ENCODE data around the gene PIP5KL1. TPM values are rescaled to one million over a fixed set of nuclear protein-coding genes. Genes with fewer than 3 reads are reported as not detected.
"Not testable (repeated sequence)": the region's sequence is repeated elsewhere in the genome, so short reads cannot be mapped to it uniquely, and the experiment has no call there.

Gene PIP5KL1
- total RNA-seq, 1 donor from 2014 or later, result 3.4 TPM

DNA sequence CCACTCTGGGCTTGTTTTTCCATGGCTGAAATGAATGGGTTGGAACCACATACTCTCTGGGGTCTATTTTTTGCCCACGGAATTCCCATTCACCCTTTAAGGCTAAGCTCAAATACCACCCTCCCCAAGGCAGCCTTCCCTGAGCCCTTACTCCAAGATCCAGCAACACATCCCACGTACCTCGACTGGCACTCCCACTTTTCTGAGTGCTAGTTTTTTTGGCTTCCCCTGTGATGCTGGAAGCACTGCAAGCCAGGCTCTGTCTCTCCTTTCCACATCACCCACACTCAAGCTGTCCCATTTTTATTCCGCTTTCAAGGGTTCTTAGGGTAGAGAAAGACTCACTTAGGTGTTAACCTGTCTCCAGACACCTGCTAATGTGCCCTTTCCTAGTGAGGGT is 37.2 kb downstream of the PIP5KL1 start:
- DNase-seq (ENCODE audit: low spot score), result no peak
- Mint-ChIP-seq H3K27ac (no peak overlapping the region), H3K4me1 (ENCODE audit: low read depth) (peaks cover 11% of the 10 kb centered on the region), H3K36me3 (ENCODE audit: low read depth) (peaks cover 83% of the 10 kb centered on the region), H3K27me3 (ENCODE audit: low read depth) (no peaks in the 10 kb centered on the region), H3K4me3 (ENCODE audit: low read depth) (no peak overlapping the region), H3K9me3 (peaks cover 37% of the 10 kb centered on the region)
- intact Hi-C loops (cut with micrococcal nuclease), result no loop called here

GRCh38 chr9:127892831-127893230 is 37.7 kb downstream of the PIP5KL1 start:
- Mint-ChIP-seq H3K4me1 (ENCODE audit: low read depth) (peaks cover 9% of the 10 kb centered on the region), H3K36me3 (ENCODE audit: low read depth) (peaks cover 82% of the 10 kb centered on the region), H3K27ac (no peak overlapping the region), H3K4me3 (ENCODE audit: low read depth) (no peak overlapping the region), H3K9me3 (peaks cover 37% of the 10 kb centered on the region), H3K27me3 (ENCODE audit: low read depth) (no peaks in the 10 kb centered on the region)
- intact Hi-C loops (cut with micrococcal nuclease), result no loop called here
- no peak for DNase-seq (ENCODE audit: low spot score)

GRCh38 chr9:127890053-127890452 is 40.5 kb downstream of the PIP5KL1 start:
- Mint-ChIP-seq H3K27me3 (ENCODE audit: low read depth) (no peaks in the 10 kb centered on the region), H3K27ac (no peak overlapping the region), H3K4me1 (ENCODE audit: low read depth) (peaks cover 6% of the 10 kb centered on the region), H3K9me3 (peaks cover 27% of the 10 kb centered on the region), H3K4me3 (ENCODE audit: low read depth) (no peak overlapping the region), H3K36me3 (ENCODE audit: low read depth) (peaks cover 70% of the 10 kb centered on the region)
- DNase-seq (ENCODE audit: low spot score), result no peak
- intact Hi-C loops (cut with micrococcal nuclease), result no loop called here

DNA sequence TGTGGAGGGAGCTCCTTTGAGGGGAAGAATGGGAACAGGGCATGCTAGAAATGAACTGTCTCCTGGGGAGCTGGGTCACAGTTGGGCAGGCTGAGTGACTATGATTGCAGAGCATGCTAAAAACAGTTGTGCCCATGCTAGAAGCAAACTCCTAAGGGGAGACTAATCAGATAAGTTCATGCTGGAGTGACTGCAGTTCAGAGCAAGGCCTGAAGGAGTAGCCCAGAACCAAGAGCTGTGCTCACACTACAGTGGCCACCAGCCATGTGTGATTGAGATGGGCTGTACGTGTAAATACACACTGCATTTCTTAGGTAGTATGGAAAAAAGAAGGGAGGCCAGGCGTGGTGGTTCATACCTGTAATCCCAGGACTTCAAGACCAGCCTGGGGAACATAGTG is 42.8 kb downstream of the PIP5KL1 start:
- Mint-ChIP-seq H3K4me3 (ENCODE audit: low read depth) (no peak overlapping the region), H3K9me3 (peaks cover 7% of the 10 kb centered on the region), H3K4me1 (ENCODE audit: low read depth) (peaks cover 6% of the 10 kb centered on the region), H3K27ac (no peak overlapping the region), H3K27me3 (ENCODE audit: low read depth) (no peaks in the 10 kb centered on the region), H3K36me3 (ENCODE audit: low read depth) (peaks cover 62% of the 10 kb centered on the region)
- intact Hi-C loops (cut with micrococcal nuclease), result no loop called here
- no peak for DNase-seq (ENCODE audit: low spot score)

DNA sequence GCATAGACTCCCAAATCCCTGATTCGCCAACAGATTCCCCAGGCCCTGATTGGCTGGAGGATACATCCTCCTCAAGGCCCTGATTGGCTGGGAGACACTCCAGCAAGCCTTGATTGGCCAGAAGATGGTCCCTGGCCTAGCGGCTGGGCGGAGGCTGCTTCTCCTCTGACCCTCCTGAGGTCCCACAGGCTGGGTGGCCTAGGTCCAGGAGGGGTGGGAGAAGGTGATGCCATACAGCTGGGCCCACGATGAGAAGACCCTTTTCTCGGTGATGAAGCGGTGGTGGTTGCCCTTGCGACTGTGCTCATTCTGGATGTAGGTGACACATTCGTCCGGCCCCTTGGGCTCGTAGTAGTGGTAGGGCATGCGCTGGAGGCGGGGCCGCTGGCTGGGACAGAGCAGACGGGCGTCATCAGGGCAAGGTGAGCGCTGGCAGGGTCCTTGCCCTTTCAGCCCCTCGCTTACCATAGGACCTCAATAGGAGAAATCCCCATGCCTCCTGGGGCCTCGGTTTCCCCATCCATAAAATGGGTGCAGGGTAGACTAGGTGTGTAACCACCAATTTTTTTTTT is 44.1 kb downstream of the PIP5KL1 start:
- Mint-ChIP-seq H3K4me3 (ENCODE audit: low read depth) (no peak overlapping the region), H3K36me3 (ENCODE audit: low read depth) (peaks cover 52% of the 10 kb centered on the region), H3K4me1 (ENCODE audit: low read depth) (peaks cover 2% of the 10 kb centered on the region), H3K27ac (no peak overlapping the region), H3K9me3 (no peaks in the 10 kb centered on the region), H3K27me3 (ENCODE audit: low read depth) (no peaks in the 10 kb centered on the region)
- intact Hi-C loops (cut with micrococcal nuclease), result no loop called here
- no peak for DNase-seq (ENCODE audit: low spot score)

GRCh38 chr9:127885508-127886281 is 44.9 kb downstream of the PIP5KL1 start:
- no peak for DNase-seq (ENCODE audit: low spot score)
- Mint-ChIP-seq H3K27me3 (ENCODE audit: low read depth) (no peaks in the 10 kb centered on the region), H3K4me3 (ENCODE audit: low read depth) (no peak overlapping the region), H3K4me1 (ENCODE audit: low read depth) (no peaks in the 10 kb centered on the region), H3K9me3 (no peaks in the 10 kb centered on the region), H3K27ac (no peak overlapping the region), H3K36me3 (ENCODE audit: low read depth) (peaks cover 48% of the 10 kb centered on the region)
- intact Hi-C loops (cut with micrococcal nuclease), result no loop called here

GRCh38 chr9:127884976-127885490 is 45.5 kb downstream of the PIP5KL1 start:
- Mint-ChIP-seq H3K27ac (no peak overlapping the region), H3K36me3 (ENCODE audit: low read depth) (peaks cover 42% of the 10 kb centered on the region), H3K4me3 (ENCODE audit: low read depth) (no peak overlapping the region), H3K27me3 (ENCODE audit: low read depth) (no peaks in the 10 kb centered on the region), H3K4me1 (ENCODE audit: low read depth) (no peaks in the 10 kb centered on the region), H3K9me3 (no peaks in the 10 kb centered on the region)
- intact Hi-C loops (cut with micrococcal nuclease), result no loop called here
- no peak for DNase-seq (ENCODE audit: low spot score)

DNA sequence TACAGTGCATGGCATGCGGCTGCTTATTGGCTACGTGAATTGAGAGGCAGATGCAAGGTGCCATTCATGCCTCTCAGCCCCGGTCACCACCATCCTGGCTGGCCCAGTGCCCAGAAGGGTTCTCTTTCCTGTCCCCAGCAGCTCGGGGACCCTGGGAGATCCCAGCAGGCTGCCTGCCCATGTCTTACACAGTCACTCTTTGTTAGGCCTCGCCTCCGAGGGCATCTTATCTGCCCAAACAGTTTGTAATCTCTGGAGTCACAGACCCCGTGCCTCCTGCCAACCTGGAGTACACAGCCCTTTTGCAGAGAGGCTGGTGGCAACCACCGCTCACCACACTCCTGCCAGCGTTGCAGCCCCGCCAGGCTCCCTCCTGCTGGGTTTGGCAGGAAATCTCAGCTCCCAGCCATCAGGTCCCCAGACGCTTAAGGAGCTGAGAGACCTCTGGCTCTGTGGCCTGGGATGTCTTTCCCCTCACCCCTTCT is 46.1 kb downstream of the PIP5KL1 start:
- Mint-ChIP-seq H3K4me3 (ENCODE audit: low read depth) (no peak overlapping the region), H3K27ac (no peak overlapping the region), H3K4me1 (ENCODE audit: low read depth) (no peaks in the 10 kb centered on the region), H3K36me3 (ENCODE audit: low read depth) (peaks cover 39% of the 10 kb centered on the region), H3K9me3 (no peaks in the 10 kb centered on the region), H3K27me3 (ENCODE audit: low read depth) (no peaks in the 10 kb centered on the region)
- DNase-seq (ENCODE audit: low spot score), result no peak
- intact Hi-C loops (cut with micrococcal nuclease), result no loop called here

DNA sequence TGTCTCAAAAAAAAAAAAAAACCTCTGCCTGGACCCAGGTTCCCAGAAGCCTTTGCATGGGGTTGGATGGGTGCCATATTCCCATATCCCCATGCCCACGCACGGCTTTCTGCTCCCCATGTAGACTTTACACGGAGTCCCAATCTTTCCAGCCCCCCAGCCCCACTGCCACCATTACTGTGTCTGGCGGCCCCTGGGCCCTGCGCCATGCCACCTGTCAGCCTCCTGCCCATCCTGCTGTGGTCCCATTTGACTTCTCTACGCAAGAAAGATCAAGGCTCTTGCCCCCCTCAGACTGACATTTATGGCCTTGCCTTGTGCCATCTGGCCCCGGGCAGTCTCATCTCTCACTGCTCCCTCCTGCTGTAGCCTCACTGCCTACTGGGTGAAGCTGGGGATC is 46.6 kb downstream of the PIP5KL1 start:
- Mint-ChIP-seq H3K36me3 (ENCODE audit: low read depth) (peaks cover 39% of the 10 kb centered on the region), H3K27me3 (ENCODE audit: low read depth) (no peaks in the 10 kb centered on the region), H3K4me3 (ENCODE audit: low read depth) (no peak overlapping the region), H3K9me3 (no peaks in the 10 kb centered on the region), H3K4me1 (ENCODE audit: low read depth) (no peaks in the 10 kb centered on the region), H3K27ac (no peak overlapping the region)
- intact Hi-C loops (cut with micrococcal nuclease), result no loop called here
- DNase-seq (ENCODE audit: low spot score), result no peak

DNA sequence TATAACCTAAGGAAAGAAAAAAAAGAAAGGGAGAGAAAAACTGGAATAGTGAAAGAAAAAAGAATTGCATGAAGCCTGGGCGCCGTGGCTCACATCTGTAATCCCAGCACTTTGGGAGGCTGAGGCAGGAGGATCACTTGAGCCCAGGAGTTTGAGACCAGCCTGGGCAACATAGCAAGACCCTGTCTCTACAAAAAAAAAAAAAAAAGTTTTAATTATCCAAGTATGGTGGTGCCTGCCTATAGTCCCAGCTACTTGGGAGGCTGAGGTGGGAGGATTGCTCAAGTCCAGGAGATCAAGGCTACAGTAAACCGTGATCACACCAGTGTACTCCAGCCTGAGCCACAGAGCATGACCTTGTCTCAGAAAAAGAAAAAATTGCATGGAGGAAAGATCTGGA is 48.9 kb downstream of the PIP5KL1 start:
- H3K4me3 Mint-ChIP-seq (ENCODE audit: low read depth); H3K27ac Mint-ChIP-seq; H3K9me3 Mint-ChIP-seq; intact Hi-C loops (cut with micrococcal nuclease); DNase-seq (ENCODE audit: low spot score); H3K4me1 Mint-ChIP-seq (ENCODE audit: low read depth); H3K27me3 Mint-ChIP-seq (ENCODE audit: low read depth): not testable (repeated sequence)
- peaks cover 27% of the 10 kb centered on the region for H3K36me3 Mint-ChIP-seq (ENCODE audit: low read depth)

DNA sequence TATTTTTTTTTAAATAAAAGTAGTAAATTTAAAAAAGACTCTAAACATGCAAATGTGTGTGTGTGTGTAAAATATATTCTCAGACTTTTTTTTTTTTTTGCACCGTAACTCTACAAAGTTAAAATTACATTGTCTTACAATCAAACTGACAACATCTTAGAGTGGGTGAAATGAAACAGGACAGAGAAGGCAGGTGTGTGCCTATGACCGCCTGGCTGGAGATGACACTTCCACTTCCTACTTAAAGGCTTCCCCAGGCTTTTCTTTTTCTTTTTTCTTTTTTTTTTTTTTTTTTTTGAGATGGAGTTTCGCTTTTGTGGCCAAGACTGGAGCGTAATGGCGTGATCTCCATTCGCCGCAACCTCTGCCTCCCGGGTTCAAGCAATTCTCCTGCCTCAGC is 50.4 kb downstream of the PIP5KL1 start:
- no peaks in the 10 kb centered on the region for H3K4me1 Mint-ChIP-seq (ENCODE audit: low read depth)
- H3K27me3 Mint-ChIP-seq (ENCODE audit: low read depth), result peaks cover 2% of the 10 kb centered on the region
- H3K4me3 Mint-ChIP-seq (ENCODE audit: low read depth), result no peak overlapping the region
- H3K27ac Mint-ChIP-seq, result no peak overlapping the region
- H3K36me3 Mint-ChIP-seq (ENCODE audit: low read depth), result peaks cover 20% of the 10 kb centered on the region
- DNase-seq (ENCODE audit: low spot score), result no peak
- intact Hi-C loops (cut with micrococcal nuclease), result no loop called here
- no peaks in the 10 kb centered on the region for H3K9me3 Mint-ChIP-seq

DNA sequence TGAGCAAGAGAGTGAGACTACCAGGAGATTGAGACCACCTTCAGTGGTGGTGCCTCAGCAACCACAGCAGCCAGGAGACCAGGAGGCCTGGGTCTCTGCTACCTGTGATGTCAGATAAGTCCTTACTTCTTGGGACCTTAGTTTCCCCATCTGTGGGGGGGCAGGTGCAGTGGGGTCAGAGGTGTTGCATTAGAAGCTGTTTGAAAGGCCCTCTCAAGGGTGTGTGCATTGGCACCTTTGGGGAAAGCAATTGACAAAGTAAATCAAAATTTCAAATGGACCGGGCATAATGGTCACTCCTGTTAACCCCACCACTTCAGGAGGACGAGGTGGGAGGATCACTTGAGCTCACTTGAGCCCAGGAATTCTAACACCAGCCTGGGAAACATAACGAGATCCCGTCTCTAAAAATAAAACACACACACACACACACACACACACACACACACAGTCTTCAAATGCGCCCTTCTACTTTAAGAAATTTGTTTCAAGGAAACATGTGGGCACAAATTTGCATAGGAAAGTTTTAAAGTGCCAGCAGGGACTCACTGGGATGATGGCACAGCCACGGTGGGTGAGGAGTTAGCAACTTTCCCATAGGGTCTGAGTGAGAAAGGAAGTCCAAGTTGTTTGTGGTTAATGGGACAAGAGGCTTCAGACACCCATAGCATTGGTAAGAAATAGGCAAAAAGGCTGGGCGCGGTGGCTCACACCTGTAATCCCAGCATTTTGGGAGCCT is 51.8 kb downstream of the PIP5KL1 start:
- no peak for DNase-seq (ENCODE audit: low spot score)
- H3K9me3 Mint-ChIP-seq, result no peaks in the 10 kb centered on the region
- peaks cover 9% of the 10 kb centered on the region for H3K36me3 Mint-ChIP-seq (ENCODE audit: low read depth)
- H3K4me3 Mint-ChIP-seq (ENCODE audit: low read depth), result no peak overlapping the region
- H3K4me1 Mint-ChIP-seq (ENCODE audit: low read depth), result no peaks in the 10 kb centered on the region
- intact Hi-C loops (cut with micrococcal nuclease), result no loop called here
- H3K27ac Mint-ChIP-seq, result no peak overlapping the region
- peaks cover 2% of the 10 kb centered on the region for H3K27me3 Mint-ChIP-seq (ENCODE audit: low read depth)
